DND-41 (cell line): Measurements from ENCODE around the gene JAKMIP2.

Experiments
- ATAC-seq: fragments of 200-7000 bp; cut with Tn5 transposase; 3 replicates; pipeline ENCODE4 v1.9.1; 2021; ENCODE audit warnings: low read depth; ENCODE audit not compliant: insufficient read depth
- DNase-seq: peaks from one replicate; pipeline ENCODE4 v3.0.0-alpha.2; 2020
- H2AFZ ChIP-seq: 2 replicates; pipeline ENCODE4 v1.6.0; 2012; ENCODE audit warnings: low read depth, low read length
- H3K27ac ChIP-seq: 2 replicates; pipeline ENCODE4 v1.5.1; 2012; ENCODE audit warnings: low read length, inconsistent platforms
- H3K27me3 ChIP-seq: fragments of 200-600 bp; sonication (generic); 2 replicates; pipeline ENCODE4 v1.6.0; 2012; ENCODE audit warnings: low read length, mild to moderate bottlenecking, inconsistent platforms; ENCODE audit not compliant: insufficient read depth, poor library complexity
- H3K36me3 ChIP-seq: 2 replicates; pipeline ENCODE4 v1.5.1; 2012; ENCODE audit warnings: low read length, inconsistent platforms; ENCODE audit not compliant: insufficient read depth
- H3K4me1 ChIP-seq: 2 replicates; pipeline ENCODE4 v1.5.1; 2012; ENCODE audit warnings: mild to moderate bottlenecking, low read length; ENCODE audit not compliant: insufficient read depth
- H3K4me2 ChIP-seq: 2 replicates; pipeline ENCODE4 v1.6.0; 2012; ENCODE audit warnings: mild to moderate bottlenecking, moderate library complexity, low read length, inconsistent platforms; ENCODE audit not compliant: insufficient read depth
- H3K4me3 ChIP-seq, 2 experiments: fragments of 200-600 bp in 1 of 2; shearing (Covaris generic) in 1 of 2; 2 replicates each; pipeline ENCODE4 v1.5.1; 2012 to 2016; ENCODE audit warnings: inconsistent platforms in 2 of 2, low read length in 2 of 2, mild to moderate bottlenecking in 2 of 2, low read depth in 1 of 2, moderate library complexity in 1 of 2
- H3K79me2 ChIP-seq: 2 replicates; pipeline ENCODE4 v1.6.0; 2012; ENCODE audit warnings: low read length, inconsistent platforms; ENCODE audit not compliant: insufficient read depth
- H3K9ac ChIP-seq: 2 replicates; pipeline ENCODE4 v1.6.0; 2012; ENCODE audit warnings: low read depth, mild to moderate bottlenecking, inconsistent platforms, low read length, moderate library complexity
- H3K9me3 ChIP-seq: 2 replicates; pipeline ENCODE4 v1.5.1; 2012; ENCODE audit warnings: low read length, moderate library complexity, mild to moderate bottlenecking, inconsistent platforms; ENCODE audit not compliant: insufficient read depth, severe bottlenecking
- H4K20me1 ChIP-seq: 2 replicates; pipeline ENCODE4 v1.6.0; 2012; ENCODE audit warnings: low read length; ENCODE audit not compliant: insufficient read depth
- CTCF ChIP-seq: IDR thresholded peaks from 2 replicates; pipeline ENCODE4 v1.5.1; 2012; ENCODE audit warnings: borderline replicate concordance, low read length, moderate library complexity, mild to moderate bottlenecking; ENCODE audit not compliant: poor library complexity, severe bottlenecking; ENCODE audit errors: extremely low read depth
- EZH2 ChIP-seq: IDR thresholded peaks from 3 replicates; pipeline ENCODE4 v1.6.1; 2012; ENCODE audit warnings: borderline replicate concordance, low read depth, mild to moderate bottlenecking, moderate library complexity, low read length, inconsistent platforms; ENCODE audit not compliant: severe bottlenecking

Gene JAKMIP2

GRCh38 chr5:147626464-147626863 is 156.1 kb downstream of the JAKMIP2 start:
- H3K27ac ChIP-seq, result no peak overlapping the region
- H3K9me3 ChIP-seq, result no peaks in the 10 kb centered on the region
- TF ChIP-seq CTCF (no peak), EZH2 (no peak)
- no peak overlapping the region for H3K4me2 ChIP-seq
- H3K36me3 ChIP-seq, result no peaks in the 10 kb centered on the region
- H4K20me1 ChIP-seq, result no peaks in the 10 kb centered on the region
- DNase-seq, result no peak
- H2AFZ ChIP-seq, result no peak overlapping the region
- no peaks in the 10 kb centered on the region for H3K4me1 ChIP-seq
- H3K79me2 ChIP-seq, result no peaks in the 10 kb centered on the region
- peaks cover 6% of the 10 kb centered on the region for H3K27me3 ChIP-seq
- H3K9ac ChIP-seq, result no peak overlapping the region
- ATAC-seq, result no peak
- no peak overlapping the region for H3K4me3 ChIP-seq

- no peak for DNase-seq
- H3K9ac ChIP-seq, result no peak overlapping the region
- no peaks in the 10 kb centered on the region for H3K36me3 ChIP-seq
- ATAC-seq, result no peak
- H3K4me1 ChIP-seq, result no peaks in the 10 kb centered on the region
- H3K4me3 ChIP-seq, result no peak overlapping the region
- H3K27me3 ChIP-seq, result no peaks in the 10 kb centered on the region
- H2AFZ ChIP-seq, result no peak overlapping the region
- no peak overlapping the region for H3K27ac ChIP-seq
- H3K79me2 ChIP-seq, result no peaks in the 10 kb centered on the region
- H3K9me3 ChIP-seq, result no peaks in the 10 kb centered on the region
- TF ChIP-seq CTCF, result no peak
- no peak for TF ChIP-seq EZH2
- H3K4me2 ChIP-seq, result no peak overlapping the region
- no peaks in the 10 kb centered on the region for H4K20me1 ChIP-seq
These were observed 161.5 kb downstream of the JAKMIP2 start for GRCh38 chr5:147621016-147621415.

GRCh38 chr5:147619281-147619878 is 163.1 kb downstream of the JAKMIP2 start:
- TF ChIP-seq CTCF (no peak), EZH2 (no peak)
- no peaks in the 10 kb centered on the region for H3K36me3 ChIP-seq

More at GRCh38 chr5:147619281-147619878, 163.1 kb downstream of the JAKMIP2 start:
- Histone ChIP-seq H3K9ac (no peak overlapping the region), H2AFZ (no peak overlapping the region), H4K20me1 (no peaks in the 10 kb centered on the region), H3K4me2 (no peak overlapping the region), H3K4me1 (no peaks in the 10 kb centered on the region), H3K27me3 (no peaks in the 10 kb centered on the region), H3K9me3 (no peaks in the 10 kb centered on the region), H3K27ac (no peak overlapping the region), H3K79me2 (no peaks in the 10 kb centered on the region), H3K4me3 (no peak overlapping the region)
- ATAC-seq (no peak), DNase-seq (no peak)
